Measurements from ENCODE around the gene PEAK3. TPM values are rescaled to one million over a fixed set of nuclear protein-coding genes. Genes with fewer than 3 reads are reported as not detected.

PEAK3 gene
- total and polyA plus RNA-seq, 2 donors (not counting 1 experiment from before 2014, with no cell fraction given): 0.18 to 0.71 TPM

GRCh38 chr19:2329501-2329916 is 47.5 kb upstream of the PEAK3 start:
- POLR2A ChIA-PET: interaction anchor here (0.7 kb wide), 1 partner anchor 102 kb away, joined by 3 read pairs; no protein-coding TSS in a partner anchor
- intact Hi-C loops (cut with micrococcal nuclease): no loop called here

More at GRCh38 chr19:2329501-2329916, 47.5 kb upstream of the PEAK3 start:
- Histone ChIP-seq H3K79me2 (ENCODE audit: control insufficient read depth, insufficient read depth, low read length) (peaks cover 97% of the 10 kb centered on the region), H4K20me1 (ENCODE audit: control insufficient read depth, insufficient read depth, low read length, poor library complexity, severe bottlenecking) (peaks cover 5% of the 10 kb centered on the region), H3K4me2 (replicated peaks; ENCODE audit: low read depth, low read length, poor library complexity, severe bottlenecking) (peak overlapping the region; percentile 95), H3K27ac (ENCODE audit: low read length in 2 of 2) (peak overlapping the region in 1 of 2 donors; percentile 90), H2AFZ (ENCODE audit: insufficient read depth, low read depth, low read length, poor library complexity, severe bottlenecking) (no peak overlapping the region), H3K4me1 (ENCODE audit: control insufficient read depth in 2 of 2, insufficient read depth in 2 of 2, low read length in 2 of 2) (peaks cover 80 to 91% of the 10 kb centered on the region in 2 donors), H3K9ac (ENCODE audit: low read length) (peak overlapping the region; percentile 83), H3K36me3 (replicated peaks in 1 of 2; ENCODE audit: control extremely low read depth in 1 of 2, control insufficient read depth in 1 of 2, extremely low read depth in 1 of 2, insufficient read depth in 2 of 2, low read length in 1 of 2) (peaks cover 0 to 12% of the 10 kb centered on the region in 2 experiments), H3K4me3 (ENCODE audit: control extremely low read depth in 1 of 5, extremely low read depth in 1 of 5, insufficient read depth in 1 of 5, low read depth in 2 of 5, low read length in 4 of 5) (peak overlapping the region; percentile 21 to 97 (median 92)), H3K9me3 (ENCODE audit: control extremely low read depth in 1 of 3, control insufficient read depth in 2 of 3, insufficient read depth in 1 of 3, low read length in 2 of 3) (no peaks in the 10 kb centered on the region), H3K27me3 (replicated peaks in 1 of 4; ENCODE audit: control extremely low read depth in 1 of 4, control insufficient read depth in 3 of 4, insufficient read depth in 4 of 4, low read length in 3 of 4) (no peaks in the 10 kb centered on the region)
- Mint-ChIP-seq H3K27me3 (no peaks in the 10 kb centered on the region), H3K4me3 (peak overlapping the region; percentile 96), H3K27ac (peak overlapping the region; percentile 94), H3K4me1 (peaks cover 83% of the 10 kb centered on the region), H3K9me3 (ENCODE audit: insufficient read depth) (no peaks in the 10 kb centered on the region)
- DNase-seq (no peak), ATAC-seq (ENCODE audit: low read depth) (no peak)
- WGBS (ENCODE audit: insufficient coverage): 85% methylated on average over 11 of the region's 13 CpGs
- CTCF ChIA-PET: interaction anchor here (1.4 to 1.6 kb wide), 2 partner anchors 26 to 62 kb away, joined by 3 to 4 read pairs; no protein-coding TSS in a partner anchor
- no peak for TF ChIP-seq CTCF (IDR thresholded peaks at IDR 0.05)
- TF ChIP-seq EZH2 (IDR thresholded peaks at IDR 0.05; ENCODE audit: borderline replicate concordance, insufficient read depth, low read depth, low read length, poor library complexity, severe bottlenecking): no peak

Data from B cell (primary cell).